ENCODE data around the gene TRAPPC12. TPM values are rescaled to one million over a fixed set of nuclear protein-coding genes. Genes with fewer than 3 reads are reported as not detected.
A peak's percentile ranks its signal among the peaks of the same experiment; 100 is the strongest.

Gene TRAPPC12
- polyA plus RNA-seq = 76.2 and 76.3 TPM in 2 replicates
- 103 and 106 TPM in 2 replicates for polyA minus RNA-seq

GRCh38 chr2:3379647-3380534 is at the start of gene TRAPPC12:
Gene TRAPPC12, plus strand, starts transcription at chr2:3379694. Its CDS starts 7,930 bp downstream, at chr2:3387624.
- TF ChIP-seq REST (IDR thresholded peaks at IDR 0.05; ENCODE audit: borderline replicate concordance) (peak; percentile 19), POLR2AphosphoS5 (IDR thresholded peaks at IDR 0.05) (peak; percentile 92), RAD21 (conservative IDR thresholded peaks at IDR 0.05) (peak; percentile 74), SMC3 (conservative IDR thresholded peaks at IDR 0.05; ENCODE audit: poor library complexity) (peak; percentile 83), EP300 (conservative IDR thresholded peaks at IDR 0.05; ENCODE audit: poor library complexity, severe bottlenecking) (peak; percentile 62), TAF1 (IDR thresholded peaks at IDR 0.05; ENCODE audit: low read depth) (peak; percentile 87), CTCF (IDR thresholded peaks at IDR 0.05; ENCODE audit: poor library complexity, severe bottlenecking) (peak; percentile 82), EZH2 (IDR thresholded peaks at IDR 0.05; ENCODE audit: borderline replicate concordance, insufficient read depth, low read length, poor library complexity, severe bottlenecking) (no peak), MXI1 (conservative IDR thresholded peaks at IDR 0.05; ENCODE audit: poor library complexity, severe bottlenecking) (peak; percentile 91)
- Histone ChIP-seq H3K9me3 (ENCODE audit: low read length) (no peaks in the 10 kb centered on the region), H3K79me2 (replicated peaks; ENCODE audit: insufficient read depth, low read length) (peaks cover 33% of the 10 kb centered on the region), H3K9ac (ENCODE audit: low read length) (peak within 1 kb of the TSS; percentile 92), H3K36me3 (ENCODE audit: insufficient read depth, low read length) (no peaks in the 10 kb centered on the region), H3K27ac (ENCODE audit: low read length) (peak within 1 kb of the TSS; percentile 92), H3K4me3 (ENCODE audit: low read length) (peak within 1 kb of the TSS; percentile 81), H3K4me2 (ENCODE audit: low read length) (peak within 1 kb of the TSS; percentile 97), H3K9me2 (ENCODE audit: insufficient read depth, low read length) (no peaks in the 10 kb centered on the region), H2AFZ (ENCODE audit: low read depth, low read length) (peak within 1 kb of the TSS; percentile 43), H4K20me1 (ENCODE audit: insufficient read depth) (no peaks in the 10 kb centered on the region), H3K27me3 (ENCODE audit: insufficient read depth, low read depth, low read length) (no peaks in the 10 kb centered on the region), H3F3A (ENCODE audit: insufficient read depth, low read length, poor library complexity, severe bottlenecking) (no peaks in the 10 kb centered on the region)

GRCh38 chr2:3332133-3332532 is 47.4 kb upstream of the TRAPPC12 start:
- Histone ChIP-seq H4K20me1 (ENCODE audit: insufficient read depth) (no peaks in the 10 kb centered on the region), H3K36me3 (ENCODE audit: insufficient read depth, low read length) (peaks cover 9% of the 10 kb centered on the region), H3K9me2 (ENCODE audit: insufficient read depth, low read length) (no peaks in the 10 kb centered on the region), H3K27ac (ENCODE audit: low read length) (no peak overlapping the region), H3K27me3 (ENCODE audit: insufficient read depth, low read depth, low read length) (no peaks in the 10 kb centered on the region), H3K9ac (ENCODE audit: low read length) (no peak overlapping the region), H3K4me3 (ENCODE audit: low read length) (no peak overlapping the region), H3K4me2 (ENCODE audit: low read length) (no peak overlapping the region), H3K9me3 (ENCODE audit: low read length) (no peaks in the 10 kb centered on the region), H3K79me2 (replicated peaks; ENCODE audit: insufficient read depth, low read length) (no peaks in the 10 kb centered on the region), H2AFZ (ENCODE audit: low read depth, low read length) (no peak overlapping the region), H3F3A (ENCODE audit: insufficient read depth, low read length, poor library complexity, severe bottlenecking) (no peaks in the 10 kb centered on the region)
- TF ChIP-seq TAF1 (IDR thresholded peaks at IDR 0.05; ENCODE audit: low read depth) (no peak), REST (IDR thresholded peaks at IDR 0.05; ENCODE audit: borderline replicate concordance) (no peak), SMC3 (conservative IDR thresholded peaks at IDR 0.05; ENCODE audit: poor library complexity) (no peak), RAD21 (conservative IDR thresholded peaks at IDR 0.05) (no peak), MXI1 (conservative IDR thresholded peaks at IDR 0.05; ENCODE audit: poor library complexity, severe bottlenecking) (no peak), CTCF (IDR thresholded peaks at IDR 0.05; ENCODE audit: poor library complexity, severe bottlenecking) (no peak), EZH2 (IDR thresholded peaks at IDR 0.05; ENCODE audit: borderline replicate concordance, insufficient read depth, low read length, poor library complexity, severe bottlenecking) (no peak), EP300 (conservative IDR thresholded peaks at IDR 0.05; ENCODE audit: poor library complexity, severe bottlenecking) (no peak)
